Measurements from ENCODE around the gene CREB3.

Gene CREB3

DNA sequence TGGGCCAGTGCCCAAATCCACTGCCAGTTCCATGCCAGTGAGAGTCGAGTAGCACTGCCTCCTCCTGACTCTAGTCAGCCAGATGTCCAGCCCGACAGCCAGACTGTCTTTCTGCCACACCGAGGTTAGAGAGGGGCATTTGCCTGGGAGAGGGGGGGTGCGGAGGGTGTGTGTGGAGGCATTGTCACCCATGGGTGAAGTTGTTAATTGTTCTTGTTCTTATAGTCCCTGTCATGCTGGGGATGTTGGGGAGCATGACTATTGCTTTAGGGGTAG, 17.7 kb downstream of the CREB3 start:
- no peak for DNase-seq

DNA sequence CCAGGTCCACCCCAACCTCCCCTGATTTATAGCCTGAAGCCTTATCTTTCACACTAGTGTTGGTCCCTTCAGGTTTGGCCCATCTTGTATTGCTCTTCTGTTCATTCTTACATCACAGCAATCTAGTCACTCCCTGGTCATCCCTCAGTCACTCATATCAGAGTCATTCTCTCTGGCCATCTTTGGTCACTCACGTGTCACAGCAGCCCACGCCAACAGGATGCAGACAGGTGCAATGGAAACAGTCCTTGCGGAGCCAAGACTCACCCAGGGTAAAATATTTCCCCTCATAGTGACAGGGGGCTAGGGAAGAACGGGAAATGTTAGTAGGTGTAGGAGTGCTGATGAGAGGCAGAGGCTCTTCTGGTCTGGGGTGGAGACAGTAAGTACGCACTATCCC, 21.0 kb downstream of the CREB3 start:
- DNase-seq, result no peak

DNA sequence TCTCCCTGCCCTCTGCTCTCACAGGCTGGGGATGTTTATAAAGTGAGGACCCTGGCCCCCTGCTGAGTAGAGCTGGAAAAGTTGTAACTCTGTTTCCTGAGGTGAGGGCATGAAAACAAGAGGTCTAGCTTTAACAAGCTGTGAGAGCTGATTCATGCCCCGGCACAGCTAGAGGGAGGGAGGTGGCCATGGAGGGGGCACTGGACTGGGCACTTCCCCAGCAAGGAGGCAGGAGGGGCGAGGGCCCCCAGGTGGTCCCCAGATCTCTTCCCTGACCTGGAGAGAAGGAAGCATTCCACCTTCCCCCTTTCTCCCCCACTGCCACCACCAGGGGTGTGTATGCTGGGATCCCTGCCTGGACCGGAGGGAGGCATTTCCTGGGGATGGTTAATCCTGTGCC, 21.8 kb downstream of the CREB3 start, which contains the start of gene MSMP:
TSS of gene MSMP (minus strand) at position 13 of the 400 bp plus-strand sequence. CDS start 147 bp downstream, outside the sequence.
- no peak for DNase-seq

DNA sequence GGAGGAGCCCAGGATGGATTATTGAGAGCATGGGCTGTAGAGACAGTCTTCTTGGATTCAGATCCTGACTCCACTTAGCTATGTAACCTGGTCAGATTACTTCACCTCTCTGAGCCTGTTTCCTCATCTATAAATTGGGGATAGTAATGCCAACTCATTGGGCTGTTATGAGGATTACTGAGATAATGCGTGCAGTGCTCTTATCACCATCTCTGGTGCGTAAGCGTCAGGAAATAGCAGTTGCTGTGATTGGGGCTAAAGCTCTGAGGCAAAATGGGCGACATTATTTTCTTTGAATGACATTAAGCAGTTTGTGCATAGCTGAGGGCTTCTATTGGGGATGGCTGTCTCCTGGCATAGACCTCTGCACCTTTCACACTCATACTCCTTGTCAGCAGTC, 22.6 kb downstream of the CREB3 start:
- DNase-seq, result no peak

DNA sequence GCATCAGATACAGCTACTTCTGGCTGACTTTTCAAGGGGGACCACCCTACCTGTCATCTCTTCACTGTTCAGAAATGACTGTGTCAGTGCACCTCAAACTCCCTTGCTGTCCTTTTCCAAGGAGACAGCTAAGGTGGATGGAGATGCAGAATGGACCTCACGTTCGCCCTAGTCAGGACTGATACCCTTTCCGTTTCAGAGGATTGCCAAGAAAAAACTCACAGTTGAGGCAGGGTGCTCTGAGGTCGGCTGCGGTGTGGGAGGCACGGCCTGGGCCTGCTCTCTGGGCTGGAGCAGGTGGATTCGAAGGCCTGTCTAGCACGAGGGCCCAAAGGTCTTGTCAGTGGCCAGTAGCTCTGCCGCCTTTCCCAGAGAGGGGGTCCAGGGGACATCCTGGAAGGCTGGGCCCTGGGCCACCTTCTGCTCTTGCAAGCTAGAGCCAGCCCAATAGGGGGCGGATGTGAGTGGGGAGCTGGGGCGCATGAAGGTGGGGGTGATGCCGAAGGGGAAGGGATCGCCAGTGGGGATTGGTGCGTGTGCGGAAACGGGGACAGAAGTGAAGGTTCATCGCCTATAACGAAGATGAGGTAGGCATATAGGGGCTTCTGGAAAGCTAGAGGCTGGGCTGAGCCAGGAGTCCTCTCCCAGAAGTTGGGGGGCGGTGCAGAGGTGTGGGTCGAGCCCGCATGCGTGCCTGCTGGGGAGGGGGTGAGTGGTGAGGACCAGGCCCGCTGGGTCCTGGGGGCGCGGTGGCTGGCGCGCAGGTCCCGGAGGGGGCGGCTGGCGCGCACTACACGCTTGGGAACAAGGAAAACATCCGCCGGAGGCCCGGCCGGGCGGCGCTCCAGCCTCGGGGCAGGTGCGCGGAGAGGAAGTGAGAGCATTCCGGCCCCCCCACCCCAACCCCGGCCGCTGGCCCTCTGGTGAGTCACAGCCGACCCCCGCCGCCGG, 24.1 kb downstream of the CREB3 start:
- peak; percentile 78 for DNase-seq

DNA sequence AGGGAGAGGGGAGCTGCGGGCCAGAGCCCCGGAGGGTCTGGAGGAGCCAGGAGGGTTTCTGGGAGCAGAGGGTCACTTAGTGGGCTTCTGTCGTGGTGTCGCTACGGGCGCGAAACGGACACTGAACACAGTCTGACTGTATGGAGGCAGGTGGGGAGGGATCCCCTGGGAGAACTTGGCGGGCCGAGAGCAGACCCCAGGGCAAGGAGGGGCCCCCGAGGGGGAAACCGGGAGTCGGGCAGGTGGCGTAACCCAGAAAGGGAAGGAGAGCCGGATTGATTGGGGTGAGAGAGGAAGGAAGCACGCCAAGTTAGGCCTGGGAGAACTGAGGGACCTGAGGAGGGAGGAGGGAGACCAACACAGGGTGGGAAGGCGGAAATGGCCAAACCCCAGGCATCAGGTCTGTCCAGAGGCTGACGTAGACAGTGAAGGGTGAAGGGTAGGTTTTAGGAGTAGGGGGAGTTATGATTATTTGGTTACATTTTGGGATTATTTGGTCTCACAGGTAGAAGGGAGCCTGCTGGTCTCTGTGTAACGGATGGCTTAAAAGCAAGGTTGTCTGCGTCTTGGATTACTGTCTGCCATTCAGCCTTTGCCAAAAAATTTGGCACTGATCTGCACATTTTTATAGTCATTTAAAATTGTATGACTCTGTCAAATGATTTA, 24.9 kb downstream of the CREB3 start:
- DNase-seq, result peak; percentile 21

DNA sequence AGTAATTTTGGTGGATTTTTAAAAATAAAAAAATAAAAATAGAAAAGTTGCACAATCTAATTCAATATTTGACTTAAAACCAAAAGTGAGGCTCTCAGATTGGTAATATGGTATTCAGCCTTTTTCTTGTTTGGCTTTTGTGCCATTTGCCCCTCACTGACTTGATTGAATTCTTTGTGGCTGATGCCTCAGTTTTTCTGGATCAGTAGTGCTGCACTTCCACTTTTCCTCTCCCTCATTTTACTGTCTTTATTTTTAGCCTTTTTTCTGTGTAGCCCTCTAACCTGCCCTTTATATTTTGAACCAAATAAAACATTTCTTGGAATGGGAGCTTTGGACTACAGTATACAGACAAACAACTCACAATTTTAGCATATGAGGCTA, 25.4 kb downstream of the CREB3 start:
- DNase-seq, result no peak

DNA sequence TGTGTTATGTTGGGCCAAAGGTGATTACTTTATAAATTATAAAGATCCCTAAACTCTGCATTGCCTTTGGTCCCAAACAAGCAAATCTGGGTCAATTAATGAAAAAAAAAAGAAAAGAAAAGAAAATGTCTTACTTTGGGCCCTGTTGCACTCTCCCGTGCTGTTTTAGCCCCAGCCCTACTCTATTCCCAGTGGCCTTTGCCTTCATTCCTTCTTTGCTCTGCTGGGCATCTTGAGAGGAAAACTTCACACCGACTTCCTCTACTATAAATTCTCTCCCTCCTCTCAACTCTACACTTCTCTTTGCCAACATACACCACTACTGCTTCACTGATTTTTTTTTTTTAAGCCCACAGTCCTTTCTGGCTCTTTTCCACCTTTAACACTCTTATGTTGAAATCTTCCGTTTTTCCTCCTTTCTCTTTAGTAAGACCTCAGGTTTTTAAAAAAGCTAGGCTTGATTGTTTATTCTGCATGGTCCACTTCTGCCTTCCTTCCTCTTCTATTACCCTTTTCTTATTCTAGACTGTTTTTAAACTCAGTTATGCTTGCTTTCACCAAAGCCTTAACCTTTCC, 26.1 kb downstream of the CREB3 start:
- no peak for DNase-seq

DNA sequence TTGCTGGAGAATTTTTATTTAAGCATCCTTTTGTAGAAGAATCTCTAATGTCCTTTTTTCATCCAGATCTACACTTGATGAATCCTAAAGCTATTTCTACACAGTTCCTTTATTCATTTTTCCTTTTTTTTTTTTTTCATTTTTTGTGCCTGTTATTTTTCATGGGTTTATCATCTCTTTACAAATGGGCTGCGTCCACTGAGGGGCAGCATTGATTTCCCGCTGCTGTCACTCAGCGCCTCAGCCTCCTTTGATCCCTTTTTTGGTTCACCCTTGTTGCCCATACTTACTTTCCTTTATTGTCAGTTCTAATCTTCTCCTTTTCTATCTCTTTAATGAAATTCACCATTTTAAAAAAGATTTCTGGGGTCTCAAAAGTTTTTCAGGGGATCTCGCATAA, 27.3 kb downstream of the CREB3 start:
- DNase-seq, result no peak

DNA sequence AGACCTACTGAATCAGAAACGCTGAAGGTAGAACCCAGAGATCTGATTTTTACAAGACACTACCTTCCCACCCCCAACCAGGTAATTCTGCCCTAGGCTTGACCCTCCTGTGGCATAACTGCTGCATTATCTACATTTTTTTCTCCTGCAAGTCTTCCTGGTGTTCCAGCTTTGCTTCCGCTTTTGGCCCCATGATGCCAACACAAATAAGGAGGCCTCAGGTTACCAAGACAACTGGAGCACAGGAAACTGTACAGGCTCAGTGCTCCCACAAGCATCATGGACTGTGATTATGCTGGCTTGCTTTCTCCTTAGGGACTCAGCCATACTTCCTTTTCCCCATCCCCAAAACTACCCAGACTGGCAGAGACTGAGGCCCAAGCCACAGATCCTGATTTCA, 28.2 kb downstream of the CREB3 start:
- DNase-seq, result no peak

DNA sequence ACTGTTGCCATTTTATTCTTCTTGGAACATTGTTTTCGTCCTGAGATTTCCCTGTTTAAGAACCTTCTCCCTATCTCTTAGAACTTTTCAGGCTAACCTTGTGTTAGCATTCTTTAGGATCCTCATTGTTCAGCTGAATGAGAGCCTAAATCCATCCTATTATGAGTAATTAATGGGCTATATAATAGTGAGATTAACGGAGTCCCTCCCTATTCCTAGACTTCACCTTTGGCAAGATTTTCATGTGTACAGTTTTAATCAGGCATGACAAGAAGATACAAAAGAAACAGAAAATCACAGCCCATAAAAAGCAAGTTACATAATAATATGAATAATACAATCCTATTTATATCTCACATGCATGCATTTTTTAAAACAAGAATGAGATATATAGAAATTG, 30.7 kb downstream of the CREB3 start:
- DNase-seq, result no peak

DNA sequence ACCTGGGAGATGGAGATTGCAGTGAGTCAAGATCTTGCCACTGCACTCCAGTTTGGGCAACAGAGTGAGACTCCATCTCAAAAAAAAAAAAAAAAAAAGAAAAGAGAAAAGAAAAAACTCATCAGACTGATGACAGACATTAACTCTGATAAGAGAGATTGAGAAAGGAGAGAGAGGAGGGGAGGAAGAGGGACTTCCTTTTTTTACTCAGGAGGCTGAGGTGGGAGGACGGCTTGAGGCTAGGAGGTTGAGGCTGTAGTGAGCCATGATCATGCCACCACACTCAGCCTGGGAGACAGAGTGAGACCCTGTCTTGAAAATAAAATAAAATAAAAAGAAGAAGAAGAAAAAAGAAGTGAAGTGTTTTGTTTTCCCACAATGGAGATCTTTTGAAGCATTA, 31.3 kb downstream of the CREB3 start:
- DNase-seq, result no peak

DNA sequence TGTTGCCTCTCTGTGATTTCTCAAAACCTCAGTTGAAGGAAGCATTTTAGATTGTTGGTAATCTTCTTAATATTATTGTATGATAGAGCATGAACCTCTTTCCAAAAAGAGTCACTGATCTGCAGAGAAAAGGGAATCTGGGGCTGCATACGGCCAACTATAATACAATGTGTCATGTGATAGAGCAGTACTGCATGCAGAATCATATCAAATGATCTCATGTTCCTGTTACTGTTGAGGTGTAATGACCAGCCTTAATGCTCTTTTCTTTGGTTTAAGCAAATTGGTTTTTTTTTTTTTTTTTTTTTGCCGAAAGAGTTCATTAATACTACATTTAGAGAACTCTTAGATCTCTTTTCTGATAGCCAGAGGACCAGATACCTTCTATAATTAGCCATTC, 34.5 kb downstream of the CREB3 start:
- no peak for DNase-seq

DNA sequence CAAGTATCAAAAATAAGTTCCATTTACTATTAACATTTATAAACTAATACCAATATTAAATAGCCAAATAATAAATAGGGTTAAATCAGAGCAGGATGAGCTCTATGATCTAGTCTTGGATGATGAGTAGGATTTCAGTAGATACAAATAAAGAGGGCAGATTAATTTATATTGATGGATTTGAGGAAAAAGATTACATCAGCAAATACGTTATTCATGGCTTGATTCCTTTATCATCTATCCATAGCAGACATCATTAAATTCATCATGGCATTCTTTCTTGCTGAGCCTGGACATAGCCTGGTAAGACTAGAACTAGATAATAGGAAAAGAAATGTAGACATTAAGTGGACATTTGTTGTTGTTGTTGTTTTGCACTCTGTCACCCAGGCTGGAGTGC, 35.0 kb downstream of the CREB3 start:
- DNase-seq, result no peak

DNA sequence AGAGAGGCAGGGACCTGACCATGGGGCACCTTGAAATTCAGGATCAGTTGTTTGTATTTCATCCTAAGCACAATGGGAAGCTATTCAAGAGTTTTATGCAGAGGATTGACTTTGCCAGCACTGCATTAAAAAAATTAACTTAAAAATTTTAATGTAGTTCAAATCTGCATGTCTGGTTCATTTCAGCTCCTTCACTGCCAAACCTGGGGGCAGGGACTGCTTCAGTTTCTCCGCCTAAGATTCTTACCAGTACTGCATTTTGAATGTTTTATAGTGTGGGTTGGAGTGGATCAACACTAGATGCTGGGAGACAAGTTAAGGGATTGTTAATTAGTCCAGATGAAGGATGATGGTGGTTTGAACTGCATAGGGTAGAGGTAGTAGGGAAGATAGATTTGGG, 37.3 kb downstream of the CREB3 start:
- DNase-seq, result no peak

DNA sequence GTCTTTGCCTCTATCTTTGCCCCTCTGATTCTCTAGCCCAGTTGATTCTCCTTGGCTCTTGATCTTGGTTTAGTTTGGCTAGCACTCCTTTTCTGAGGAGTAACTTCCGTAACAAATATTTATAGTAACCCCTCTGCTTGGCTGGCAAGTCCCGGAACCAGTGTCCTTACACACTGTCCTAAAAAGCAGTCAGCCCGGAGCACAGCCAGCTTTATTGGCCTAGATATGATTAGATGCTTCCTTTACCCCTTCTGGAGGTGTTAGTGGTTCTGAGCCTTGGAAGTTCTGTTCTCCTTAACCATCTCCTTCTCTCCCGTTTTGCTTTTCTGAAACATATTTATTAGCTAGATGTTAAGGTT, 38.6 kb downstream of the CREB3 start:
- no peak for DNase-seq

DNA sequence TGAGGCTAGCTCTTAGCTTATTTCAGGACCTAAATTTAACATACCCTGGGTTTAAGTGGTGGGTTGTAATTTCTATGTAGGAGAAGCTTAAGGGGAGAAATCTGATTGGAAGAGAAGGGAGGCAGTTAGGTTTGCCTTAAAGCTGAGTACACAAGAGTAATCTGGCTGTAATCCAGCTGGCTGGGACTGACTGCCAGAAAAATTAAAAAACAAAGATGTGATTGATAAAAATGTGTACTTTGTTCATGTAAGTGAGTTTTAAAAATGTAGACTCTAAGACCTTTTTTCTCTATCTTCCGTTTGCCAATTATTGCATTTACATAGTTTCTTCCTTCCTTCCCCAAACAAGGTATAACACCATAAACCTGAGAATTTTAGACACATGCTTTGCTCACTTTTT, 39.1 kb downstream of the CREB3 start:
- DNase-seq, result no peak

DNA sequence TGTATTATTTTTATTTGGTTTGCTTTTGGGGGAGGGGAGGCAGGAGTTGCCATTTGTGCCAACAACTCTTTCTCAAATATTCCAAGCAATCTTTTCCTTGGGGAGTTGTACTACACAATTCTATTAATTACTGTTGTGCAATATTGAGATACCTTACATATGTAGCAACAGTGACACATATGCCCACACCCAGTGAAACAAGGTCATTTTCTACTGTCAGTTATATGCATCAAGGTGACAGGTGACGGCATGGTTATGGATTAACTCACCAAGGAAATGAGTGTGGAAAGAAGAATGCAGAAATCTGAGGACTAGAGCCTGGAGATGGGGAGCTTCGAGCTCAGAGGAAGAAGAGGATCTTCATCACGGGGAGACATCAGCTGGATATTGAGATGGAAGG, 39.5 kb downstream of the CREB3 start:
- DNase-seq, result no peak

DNA sequence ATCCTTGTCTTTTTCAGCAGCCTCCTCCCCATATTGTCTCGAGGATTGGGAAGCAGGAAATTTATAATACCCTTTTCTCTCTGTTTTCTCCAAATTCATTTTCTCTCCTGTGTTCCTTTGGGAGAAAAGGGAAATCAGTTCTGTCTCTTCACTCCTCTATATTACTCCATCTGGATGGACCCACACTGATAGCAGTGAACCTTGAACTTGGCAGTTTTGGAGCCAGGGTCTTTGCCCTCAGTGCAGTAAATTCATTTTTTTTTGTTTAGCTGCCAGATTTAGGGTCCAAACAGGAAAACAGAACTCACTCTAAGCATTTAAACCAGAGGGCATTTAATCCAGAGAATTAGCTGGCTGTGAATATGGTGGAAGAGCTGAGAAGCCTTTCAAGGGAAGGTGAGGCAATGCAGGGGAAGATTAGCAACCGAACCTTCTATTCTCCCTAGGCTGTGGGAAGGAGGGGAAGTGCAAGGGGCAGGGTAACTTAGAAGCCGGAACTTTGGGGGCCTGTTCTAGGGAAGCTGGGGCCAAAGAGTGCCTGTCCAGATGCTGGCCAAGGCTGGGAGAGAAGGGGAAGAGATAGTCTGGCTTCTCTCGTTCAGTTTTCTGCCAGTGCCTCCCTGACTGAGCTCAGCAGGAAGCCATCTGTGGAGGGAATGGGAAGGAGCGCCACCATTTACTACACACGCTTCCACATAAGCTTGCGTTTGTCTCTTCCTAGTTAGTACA, 42.6 kb downstream of the CREB3 start:
- no peak for DNase-seq

DNA sequence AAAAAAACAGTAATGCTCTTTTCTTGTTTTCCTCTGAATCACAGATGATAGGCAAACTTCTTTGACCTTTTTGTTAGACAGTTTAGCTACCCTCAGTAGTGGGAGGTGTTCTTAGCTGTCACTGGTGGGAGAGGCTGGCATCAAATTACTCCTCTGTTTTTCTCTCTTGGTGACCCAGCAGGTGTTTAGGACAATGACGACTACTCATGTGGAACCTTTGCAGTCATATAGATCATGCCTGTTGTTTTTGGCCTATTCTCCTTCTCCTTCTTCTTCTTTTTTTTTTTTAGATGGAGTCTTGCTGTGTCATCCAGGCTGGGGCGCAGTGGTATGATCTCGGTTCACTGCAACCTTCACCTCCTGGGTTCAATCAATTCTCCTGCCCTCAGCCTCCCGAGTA, 43.6 kb downstream of the CREB3 start:
- no peak for DNase-seq

DNA sequence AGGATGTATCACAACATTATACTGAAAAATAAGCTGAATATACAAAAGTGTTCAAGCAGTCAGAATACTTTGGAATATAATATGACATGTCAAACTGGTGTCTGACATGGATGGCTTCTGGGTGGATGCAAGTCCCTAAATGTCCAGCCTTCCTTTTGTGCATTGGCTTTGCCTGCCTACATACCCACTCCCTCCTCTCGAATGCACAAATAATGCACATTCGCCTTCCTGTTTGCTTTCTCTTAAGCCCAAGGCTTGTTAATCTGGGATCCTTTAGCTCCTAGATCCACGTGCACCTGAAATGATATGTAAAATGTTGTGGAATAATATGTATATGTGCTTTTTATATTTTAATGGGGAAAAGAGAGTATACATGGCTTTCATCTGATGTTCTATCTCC, 46.0 kb downstream of the CREB3 start:
- no peak for DNase-seq

DNA sequence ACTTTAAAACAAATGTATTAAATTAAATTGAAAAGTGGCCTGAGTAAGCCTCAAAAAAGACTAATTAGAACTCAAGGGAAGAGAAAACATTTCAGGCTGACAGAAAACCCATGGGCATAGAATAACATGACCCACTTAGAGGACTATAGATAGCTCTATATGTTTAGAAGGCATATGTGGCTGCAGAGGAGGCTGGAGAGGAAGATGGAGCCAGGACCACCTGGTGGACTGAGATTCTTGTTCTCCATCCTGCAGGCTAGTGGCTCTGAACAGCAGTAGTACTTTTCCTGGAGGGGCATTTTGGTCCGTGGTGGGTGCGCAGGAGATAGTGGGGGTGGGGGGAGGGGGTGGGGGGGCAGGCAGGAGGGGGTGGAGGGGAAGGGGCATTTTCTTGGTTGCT, 48.6 kb downstream of the CREB3 start:
- DNase-seq, result no peak

DNA sequence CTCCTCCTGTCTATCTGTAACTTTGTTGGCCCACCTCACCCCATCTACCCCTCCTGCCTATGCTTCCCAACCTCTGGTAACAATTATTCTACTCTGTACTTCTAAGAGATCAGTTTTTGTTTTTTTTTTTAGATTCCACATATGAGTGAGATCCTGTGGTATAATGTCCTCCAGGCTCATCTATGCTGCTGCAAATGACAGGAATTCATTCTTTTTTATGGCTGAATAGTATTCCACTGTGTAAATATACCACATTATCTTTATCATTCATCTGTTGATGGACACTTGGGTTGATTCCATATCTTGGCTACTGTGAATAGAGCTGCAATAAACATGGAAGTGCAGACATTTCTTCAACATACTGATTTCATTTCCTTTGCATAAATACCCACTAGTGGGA, 51.0 kb downstream of the CREB3 start:
- no peak for DNase-seq
